Body of pancreas (tissue), 4 donors: ENCODE data around the gene SPRR2A.

Experiments used
- CTCF ChIP-seq, 7 experiments: fragments of 450-650 bp in 4 of 7; fragments of 200-600 bp in 3 of 7; sonication (generic) in 3 of 7; IDR thresholded peaks; one replicate each; pipeline ENCODE4 v1.5.1; 2016 to 2019; ENCODE audit warnings: antibody characterized with exemption in 7 of 7
- POLR2A ChIP-seq, 3 donors: fragments of 450-650 bp; IDR thresholded peaks; one replicate each; pipeline ENCODE4 v1.6.1; 2016; ENCODE audit warnings: antibody characterized with exemption in 3 of 3, mild to moderate bottlenecking in 2 of 3

- no peak for TF ChIP-seq CTCF (IDR thresholded peaks at IDR 0.05)
- no peak for TF ChIP-seq POLR2A (IDR thresholded peaks at IDR 0.05)
These were observed 42.9 kb upstream of the SPRR2A start for GRCh38 chr1:153100245-153100644.
